ENCODE results near the gene ASTL.
A peak's percentile ranks its signal among the peaks of the same experiment; 100 is the strongest.
"Not testable (repeated sequence)": the region's sequence is repeated elsewhere in the genome, so short reads cannot be mapped to it uniquely, and the experiment has no call there.

ASTL gene

GRCh38 chr2:96146153-96146880 lies 8.0 kb upstream of the ASTL start:
- peak; percentile 70 for DNase-seq (ENCODE audit: low read depth)

GRCh38 chr2:96145848-96146152 lies 7.5 kb upstream of the ASTL start:
- DNase-seq (ENCODE audit: low read depth) = no peak

- peak; percentile 76 for DNase-seq (ENCODE audit: low read depth)
These were observed 6.9 kb upstream of the ASTL start, which contains the start of gene DUSP2 for GRCh38 chr2:96145036-96145847. DUSP2 (minus strand) TSS chr2:96145440; CDS start chr2:96145354, 86 bp downstream.

- DNase-seq (ENCODE audit: low read depth) = no peak
These were observed 6.3 kb upstream of the ASTL start for GRCh38 chr2:96144481-96145035.

- no peak for DNase-seq (ENCODE audit: low read depth)
These were observed 5.7 kb upstream of the ASTL start for GRCh38 chr2:96143848-96144480.

- no peak for DNase-seq (ENCODE audit: low read depth)
These were observed 5.0 kb upstream of the ASTL start for GRCh38 chr2:96143231-96143847.

- DNase-seq (ENCODE audit: low read depth) = no peak
These were observed 4.2 kb upstream of the ASTL start for GRCh38 chr2:96142217-96143113.

- not testable (repeated sequence) for DNase-seq (ENCODE audit: low read depth)
These were observed 3.3 kb upstream of the ASTL start for GRCh38 chr2:96141624-96141967.

GRCh38 chr2:96140941-96141623 lies 2.8 kb upstream of the ASTL start:
- no peak for DNase-seq (ENCODE audit: low read depth)

GRCh38 chr2:96139181-96139758 lies 968 bp upstream of the ASTL start:
- no peak for DNase-seq (ENCODE audit: low read depth)

- no peak for DNase-seq (ENCODE audit: low read depth)
These were observed 752 bp downstream of the ASTL start for GRCh38 chr2:96137321-96138178.

- no peak for DNase-seq (ENCODE audit: low read depth)
These were observed 2.1 kb downstream of the ASTL start for GRCh38 chr2:96136129-96136720.

- DNase-seq (ENCODE audit: low read depth) = no peak
These were observed 2.7 kb downstream of the ASTL start for GRCh38 chr2:96135621-96136020.

- no peak for DNase-seq (ENCODE audit: low read depth)
These were observed 3.1 kb downstream of the ASTL start for GRCh38 chr2:96135171-96135570.

- no peak for DNase-seq (ENCODE audit: low read depth)
These were observed 3.9 kb downstream of the ASTL start for GRCh38 chr2:96134421-96134820.

GRCh38 chr2:96131813-96132745 lies 6.2 kb downstream of the ASTL start:
- DNase-seq (ENCODE audit: low read depth) = no peak

GRCh38 chr2:96131152-96131812 lies 7.0 kb downstream of the ASTL start:
- no peak for DNase-seq (ENCODE audit: low read depth)

Data from stimulated activated CD8-positive, alpha-beta memory T cell treated with anti-CD3 and anti-CD28 coated beads, Interleukin-15, amount 100 ng/mL, for 1 hour (primary cell).